Smooth muscle cell of the brain vasculature (primary cell): ENCODE results near the gene PEG3.

Experiments used
- DNase-seq: peaks from one replicate; pipeline ENCODE4 v3.0.0-alpha.2; 2012; ENCODE audit warnings: low read depth, low spot score

Gene PEG3

GRCh38 chr19:56808717-56809392 lies 31.7 kb downstream of the PEG3 start:
- no peak for DNase-seq

GRCh38 chr19:56806639-56807038 lies 33.9 kb downstream of the PEG3 start:
- DNase-seq = no peak
